Pancreas (tissue), 10 donors: ENCODE measurements around the gene MIEF1. TPM values are rescaled to one million over a fixed set of nuclear protein-coding genes. Genes with fewer than 3 reads are reported as not detected.
A peak's percentile ranks its signal among the peaks of the same experiment; 100 is the strongest.

ENCODE experiments used
- ATAC-seq, 4 donors: fragments of 200-7000 bp; cut with Tn5 transposase; one replicate each; pipeline versions ENCODE4 v1.8.0 to v1.9.1; 2020; ENCODE audit warnings: mild to moderate bottlenecking in 4 of 4, moderate library complexity in 4 of 4
- DNase-seq, 6 donors: peaks; one replicate each; pipeline ENCODE4 v3.0.0-alpha.2; 2020
- FAIRE-seq: peaks from 2 replicates; lab custom pipeline; 2012; peaks lifted over from hg19 to GRCh38; lab: Jason Lieb, UNC
- H3K27ac ChIP-seq, 4 donors: fragments of 200-600 bp; sonication (generic); 1 replicate in 3 of 4; 2 replicates in 1 of 4; pipeline versions ENCODE4 v1.5.0 to v1.8.0; 2020
- H3K27me3 ChIP-seq, 4 donors: fragments of 200-600 bp; one replicate each; pipeline ENCODE4 v1.8.0; 2021
- H3K36me3 ChIP-seq, 3 donors: fragments of 200-600 bp; sonication (generic) in 1 of 3; one replicate each; pipeline versions ENCODE4 v1.5.0 to v1.8.0; 2020 to 2021
- H3K4me1 ChIP-seq, 3 donors: fragments of 200-600 bp; one replicate each; pipeline ENCODE4 v1.8.0; 2021
- H3K4me3 ChIP-seq, 4 donors: fragments of 200-600 bp; sonication (generic) in 2 of 4; one replicate each; pipeline versions ENCODE4 v1.5.0 to v1.8.0; 2020 to 2021
- H3K9me3 ChIP-seq, 4 donors: fragments of 200-600 bp; one replicate each; pipeline ENCODE4 v1.8.0; 2021
- WGBS, 2 donors: extraction: QIAGEN DNeasy Blood & Tissue Kit; methylation state at CpG; one replicate each; pipeline ENCODE4 v1.1.7; 2013; 5-methylcytosine and 5-hydroxymethylcytosine counted together
- intact Hi-C, 3 donors: fragments of 100-400 bp; cut with DNase I; formaldehyde crosslinking; loops; one replicate each; pipeline versions ENCODE4 v1.11.1 to v1.14.2; 2022
- polyA plus RNA-seq, 2 donors: library from polyadenylated mRNA; stranded (reverse); fragments of 200-250 nt; gene quantifications; one replicate each; pipeline ENCODE4 v1.2.3, GENCODE V29; 2013
- total RNA-seq, 6 donors: library from RNA; stranded (reverse); fragmentation: NEBNext Ultra II Directional in 4 of 6; extraction: Animal tissue kit (Norgen Biotek cat#: 25700) in 4 of 6; gene quantifications; one replicate each; pipeline versions ENCODE4 v1.2.1 to v1.2.4, GENCODE V29; 2021 to 2023
- TF ChIP-seq, protein P1 (sequence below), 4 donors: fragments of 200-600 bp; sonication (generic) in 3 of 4; IDR thresholded peaks; one replicate each; pipeline versions ENCODE4 v1.5.0 to v1.8.0; 2021; ENCODE audit warnings: antibody characterized with exemption in 4 of 4
- donor health status: healthy with polysubstance abuse.
- donor health status: DM: no; HTN: no; CAD: no; lungs with moderate emphysema.
- donor health status: DM: no; HTN: no; CAD: no.
- donor health status: control.
- donor health status: control.
- donor health status: Bipolar disorder and iron deficiency.
- donor health status: DM: yes; HTN: yes; CAD: no.
- donor health status: DM: no; HTN: no; CAD: no.
- donor health status: DM: no; HTN: no; CAD: no.
- donor health status: DM: yes; HTN: yes; CAD: no.

The MIEF1 gene
- total and polyA plus RNA-seq, 8 donors = 6.3 to 15.1 (median 11.1) TPM

DNA sequence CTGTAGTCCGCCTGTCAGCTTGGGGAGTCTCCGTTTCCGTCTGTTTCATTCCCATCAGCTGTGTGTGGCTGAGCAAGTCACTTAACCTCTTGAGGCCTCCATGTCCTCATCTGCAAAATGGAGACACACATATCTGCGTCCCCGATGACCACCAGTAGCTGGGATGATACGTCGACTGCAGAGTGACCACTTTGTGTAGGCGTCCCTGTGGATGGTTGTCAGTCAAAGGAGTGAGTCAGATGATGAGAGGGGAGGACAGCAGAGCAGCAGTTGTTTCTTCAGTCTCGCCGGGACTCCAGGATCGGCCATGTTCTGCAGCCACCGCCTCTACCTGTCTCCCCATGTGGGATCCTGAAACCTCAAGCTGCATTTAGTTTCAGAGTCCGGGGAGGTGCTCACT lies 25.4 kb upstream of the MIEF1 start:
- H3K36me3 ChIP-seq = no peaks in the 10 kb centered on the region
- ATAC-seq (no peak), DNase-seq (no peak), FAIRE-seq (no peak)
- intact Hi-C loops = no loop called here
- TF ChIP-seq, protein P1, sequence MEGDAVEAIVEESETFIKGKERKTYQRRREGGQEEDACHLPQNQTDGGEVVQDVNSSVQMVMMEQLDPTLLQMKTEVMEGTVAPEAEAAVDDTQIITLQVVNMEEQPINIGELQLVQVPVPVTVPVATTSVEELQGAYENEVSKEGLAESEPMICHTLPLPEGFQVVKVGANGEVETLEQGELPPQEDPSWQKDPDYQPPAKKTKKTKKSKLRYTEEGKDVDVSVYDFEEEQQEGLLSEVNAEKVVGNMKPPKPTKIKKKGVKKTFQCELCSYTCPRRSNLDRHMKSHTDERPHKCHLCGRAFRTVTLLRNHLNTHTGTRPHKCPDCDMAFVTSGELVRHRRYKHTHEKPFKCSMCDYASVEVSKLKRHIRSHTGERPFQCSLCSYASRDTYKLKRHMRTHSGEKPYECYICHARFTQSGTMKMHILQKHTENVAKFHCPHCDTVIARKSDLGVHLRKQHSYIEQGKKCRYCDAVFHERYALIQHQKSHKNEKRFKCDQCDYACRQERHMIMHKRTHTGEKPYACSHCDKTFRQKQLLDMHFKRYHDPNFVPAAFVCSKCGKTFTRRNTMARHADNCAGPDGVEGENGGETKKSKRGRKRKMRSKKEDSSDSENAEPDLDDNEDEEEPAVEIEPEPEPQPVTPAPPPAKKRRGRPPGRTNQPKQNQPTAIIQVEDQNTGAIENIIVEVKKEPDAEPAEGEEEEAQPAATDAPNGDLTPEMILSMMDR (IDR thresholded peaks at IDR 0.05) = no peak
- peaks cover 6 to 15% (median 11%) of the 10 kb centered on the region in 3 donors for H3K4me1 ChIP-seq
- no peaks in the 10 kb centered on the region for H3K27me3 ChIP-seq
- WGBS, 2 donors = 78 to 85% methylated on average over 13 of the region's 13 CpGs
- no peak overlapping the region for H3K27ac ChIP-seq
- H3K4me3 ChIP-seq = no peak overlapping the region
- H3K9me3 ChIP-seq = no peaks in the 10 kb centered on the region

DNA sequence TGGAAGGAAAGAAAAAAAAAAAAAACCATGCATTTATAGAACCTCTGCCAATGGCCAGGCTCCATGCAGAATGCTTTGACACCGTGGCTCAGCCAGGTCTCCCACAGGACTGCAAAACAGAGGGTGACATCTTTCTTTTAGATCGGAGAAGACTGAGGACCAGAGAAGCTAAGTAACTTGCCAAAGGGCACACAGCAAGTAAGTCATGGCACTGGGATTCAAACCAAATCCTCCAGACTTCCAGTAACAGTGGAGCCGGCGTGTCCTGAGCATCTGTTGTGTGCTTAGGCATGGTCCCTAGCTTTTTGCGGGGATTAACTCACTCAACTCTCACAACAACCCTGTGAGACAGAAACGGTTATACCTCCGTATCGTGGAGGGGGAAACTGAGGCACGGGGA lies 24.5 kb upstream of the MIEF1 start:
- no peak overlapping the region for H3K4me3 ChIP-seq
- H3K4me1 ChIP-seq = peaks cover 6 to 11% (median 10%) of the 10 kb centered on the region in 3 donors
- no peak for DNase-seq
- WGBS, 2 donors = 84% methylated on average over 9 of the region's 9 CpGs
- H3K27me3 ChIP-seq = no peaks in the 10 kb centered on the region
- ATAC-seq = no peak
- FAIRE-seq = no peak
- TF ChIP-seq, protein P1 (IDR thresholded peaks at IDR 0.05) = no peak
- no peak overlapping the region for H3K27ac ChIP-seq
- no peaks in the 10 kb centered on the region for H3K9me3 ChIP-seq
- H3K36me3 ChIP-seq = no peaks in the 10 kb centered on the region
- intact Hi-C loops = no loop called here

DNA sequence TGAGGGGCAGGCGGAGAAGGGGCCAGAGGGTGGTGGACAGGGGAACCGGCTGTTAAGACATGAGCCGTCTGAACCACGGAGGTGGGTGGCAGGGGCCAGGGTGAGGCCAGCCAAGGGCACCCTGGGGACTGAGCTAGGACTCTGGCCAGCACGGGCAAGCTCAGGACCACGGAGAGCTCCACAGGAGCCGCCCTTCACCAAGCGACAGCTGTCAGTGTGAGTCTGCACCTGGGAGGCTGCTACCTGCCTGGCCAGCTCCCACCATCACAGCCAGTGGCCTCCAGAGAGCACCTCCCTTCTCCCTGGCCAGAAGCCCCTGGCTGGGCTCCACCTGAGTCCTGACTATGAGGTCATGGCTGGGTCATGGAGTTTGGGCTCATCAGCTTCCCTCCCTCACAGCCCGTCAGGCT lies 23.6 kb upstream of the MIEF1 start:
- FAIRE-seq (no peak), ATAC-seq (peak; percentile 56 to 81 (median 71)), DNase-seq (peak in 5 of 6 donors; percentile 43 to 86 (median 65))
- Histone ChIP-seq H3K36me3 (no peaks in the 10 kb centered on the region), H3K27me3 (no peaks in the 10 kb centered on the region), H3K4me1 (peaks cover 6 to 11% (median 10%) of the 10 kb centered on the region in 3 donors), H3K27ac (no peak overlapping the region), H3K4me3 (no peak overlapping the region), H3K9me3 (no peaks in the 10 kb centered on the region)
- 37 to 40% methylated on average over 9 of the region's 9 CpGs for WGBS, 2 donors
- TF ChIP-seq, protein P1 (IDR thresholded peaks at IDR 0.05) = no peak
- intact Hi-C loops = no loop called here

DNA sequence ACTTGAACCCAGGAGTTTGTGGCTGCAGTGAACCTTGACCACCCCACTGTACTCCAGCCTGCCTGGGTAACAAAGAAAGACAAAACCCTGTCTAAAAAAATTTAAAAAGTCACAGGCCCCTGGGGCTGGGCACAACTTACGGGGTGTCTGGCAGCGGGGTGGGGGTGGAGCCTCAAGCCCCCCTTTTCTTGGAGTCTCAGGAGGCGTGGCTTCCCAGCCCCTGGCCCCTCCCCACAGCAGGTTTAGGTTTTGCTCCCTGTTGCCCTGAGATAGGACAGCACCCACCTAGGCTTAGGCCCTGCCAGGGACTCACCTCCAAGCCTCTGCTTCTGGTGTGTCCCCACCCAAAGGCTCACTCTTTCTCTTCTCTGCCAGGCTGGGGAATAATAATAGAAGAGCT lies 22.8 kb upstream of the MIEF1 start:
- peaks cover 6 to 7% (median 7%) of the 10 kb centered on the region in 3 donors for H3K4me1 ChIP-seq
- H3K9me3 ChIP-seq = no peaks in the 10 kb centered on the region
- TF ChIP-seq, protein P1 (IDR thresholded peaks at IDR 0.05) = no peak
- H3K4me3 ChIP-seq = no peak overlapping the region
- no peak overlapping the region for H3K27ac ChIP-seq
- 76 to 95% methylated on average over 3 of the region's 3 CpGs for WGBS, 2 donors
- DNase-seq = no peak
- H3K36me3 ChIP-seq = no peaks in the 10 kb centered on the region
- FAIRE-seq = no peak
- ATAC-seq = no peak
- intact Hi-C loops = no loop called here
- H3K27me3 ChIP-seq = no peaks in the 10 kb centered on the region

DNA sequence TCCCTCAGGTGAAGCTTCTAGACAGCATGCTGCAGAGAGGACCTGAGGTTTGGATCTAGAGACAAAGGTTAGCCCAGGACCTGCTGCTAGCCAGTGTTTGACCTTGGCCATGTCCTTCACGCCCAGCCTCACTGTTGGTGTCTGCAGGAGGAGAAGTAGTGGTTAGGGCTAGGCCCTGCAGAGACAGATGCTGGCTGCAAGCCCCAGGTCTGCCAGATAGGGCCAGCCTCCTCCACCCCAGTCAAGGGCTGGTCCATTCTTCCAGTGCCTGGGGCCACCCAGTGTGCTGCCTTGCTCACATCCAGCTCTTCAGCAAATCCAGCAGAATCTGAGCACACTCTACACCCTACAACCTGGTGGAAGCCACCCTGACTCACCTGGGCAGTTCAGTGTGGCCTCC lies 21.5 kb upstream of the MIEF1 start:
- TF ChIP-seq, protein P1 (IDR thresholded peaks at IDR 0.05) = no peak
- Histone ChIP-seq H3K36me3 (no peaks in the 10 kb centered on the region), H3K4me1 (no peaks in the 10 kb centered on the region), H3K4me3 (no peak overlapping the region), H3K9me3 (no peaks in the 10 kb centered on the region), H3K27ac (no peak overlapping the region), H3K27me3 (no peaks in the 10 kb centered on the region)
- no peak for FAIRE-seq
- 33 to 51% methylated on average over 1 of the region's 1 CpG for WGBS, 2 donors
- ATAC-seq = no peak
- intact Hi-C loops = no loop called here
- DNase-seq = no peak
